H1 (cell line): ENCODE results near the gene SHOX. TPM values are rescaled to one million over a fixed set of nuclear protein-coding genes. Genes with fewer than 3 reads are reported as not detected.

Experiments used
- CTCF ChIA-PET: fragments of 300-600 bp; sonication (Branson Sonifier 250); formaldehyde crosslinking; loops from one replicate; lab custom pipeline; 2021; ENCODE audit not compliant: partially characterized antibody; lab: Charles Lee
- POLR2A ChIA-PET: fragments of 300-600 bp; sonication (Branson Sonifier 250); formaldehyde crosslinking; loops from one replicate; lab custom pipeline; 2021; ENCODE audit warnings: inconsistent platforms; ENCODE audit not compliant: partially characterized antibody; lab: Charles Lee
- DNase-seq, 2 experiments: peaks; one replicate each; pipeline versions ENCODE4 v3.0.0 to v3.0.0-alpha.2; 2010 to 2022; ENCODE audit warnings: low spot score in 2 of 2, low read depth in 1 of 2, mixed read lengths in 1 of 2
- FAIRE-seq: peaks from 2 replicates; lab custom pipeline; 2011; peaks lifted over from hg19 to GRCh38; lab: Jason Lieb, UNC
- H2AFZ ChIP-seq: 2 replicates; pipeline ENCODE4 v1.8.1; 2012; ENCODE audit warnings: low read length, inconsistent platforms
- H2AK5ac ChIP-seq: 2 replicates; pipeline ENCODE4 v1.6.1; 2013; ENCODE audit warnings: low read depth, low read length
- H2BK120ac ChIP-seq: replicated peaks from 2 replicates; pipeline ENCODE3; 2013; ENCODE audit warnings: low read depth, low read length, inconsistent platforms
- H2BK12ac ChIP-seq: 2 replicates; pipeline ENCODE4 v1.6.1; 2013; ENCODE audit warnings: low read depth, low read length
- H2BK15ac ChIP-seq: 2 replicates; pipeline ENCODE4 v1.6.1; 2013; ENCODE audit warnings: low read length
- H2BK20ac ChIP-seq: 2 replicates; pipeline ENCODE4 v1.6.1; 2013; ENCODE audit warnings: low read length
- H2BK5ac ChIP-seq: 2 replicates; pipeline ENCODE4 v1.6.1; 2013; ENCODE audit warnings: low read depth, low read length
- H3K14ac ChIP-seq: 2 replicates; pipeline ENCODE4 v1.6.1; 2013; ENCODE audit warnings: inconsistent platforms; ENCODE audit not compliant: insufficient read length
- H3K18ac ChIP-seq: 2 replicates; pipeline ENCODE4 v1.6.1; 2013; ENCODE audit warnings: low read length; ENCODE audit errors: extremely low read depth
- H3K23ac ChIP-seq: 2 replicates; pipeline ENCODE4 v1.6.1; 2013; ENCODE audit warnings: inconsistent platforms; ENCODE audit not compliant: insufficient read length
- H3K23me2 ChIP-seq: 2 replicates; pipeline ENCODE4 v1.6.1; 2013; ENCODE audit warnings: low read depth, low read length
- H3K27ac ChIP-seq: 2 replicates; pipeline ENCODE4 v1.6.1; 2011; ENCODE audit warnings: low read depth, low read length, inconsistent platforms
- H3K27me3 ChIP-seq, 4 experiments: replicated peaks in 1 of 4; 1 replicate in 1 of 4; 2 replicates in 3 of 4; pipeline versions ENCODE4 v1.6.1 to v1.8.1; 2011 to 2013; ENCODE audit warnings: low read length in 3 of 4, mild to moderate bottlenecking in 3 of 4, inconsistent platforms in 2 of 4, mixed read lengths in 2 of 4, moderate library complexity in 1 of 4; ENCODE audit not compliant: control insufficient read depth in 3 of 4, insufficient read depth in 3 of 4; ENCODE audit errors: extremely low read depth in 1 of 4
- H3K36me3 ChIP-seq, 4 experiments: 2 replicates each; pipeline versions ENCODE4 v1.6.1 to v1.8.1; 2011 to 2013; ENCODE audit warnings: mild to moderate bottlenecking in 4 of 4, low read length in 3 of 4, moderate library complexity in 2 of 4, control low read depth in 1 of 4, inconsistent platforms in 1 of 4; ENCODE audit not compliant: insufficient read depth in 4 of 4, control insufficient read depth in 2 of 4
- H3K4ac ChIP-seq: replicated peaks from 2 replicates; pipeline ENCODE3; 2013; ENCODE audit warnings: low read length, low read depth, mixed read lengths, inconsistent platforms; ENCODE audit not compliant: insufficient read length
- H3K4me1 ChIP-seq, 4 experiments: replicated peaks in 1 of 4; 1 replicate in 1 of 4; 2 replicates in 3 of 4; pipeline versions ENCODE4 v1.6.1 to v1.8.1; 2011 to 2013; ENCODE audit warnings: low read length in 3 of 4, inconsistent platforms in 2 of 4, mixed read lengths in 1 of 4; ENCODE audit not compliant: insufficient read depth in 4 of 4, control insufficient read depth in 3 of 4
- H3K4me2 ChIP-seq, 2 experiments: 2 replicates each; pipeline versions ENCODE4 v1.6.1 to v1.8.1; 2011 to 2013; ENCODE audit warnings: low read depth in 2 of 2, low read length in 2 of 2, control low read depth in 1 of 2, inconsistent platforms in 1 of 2, mild to moderate bottlenecking in 1 of 2; ENCODE audit not compliant: insufficient read depth in 1 of 2
- H3K4me3 ChIP-seq, 4 experiments: fragments of 200-600, 300-600 bp in 1 of 4; sonication (generic), shearing (Covaris generic), sonication (Bioruptor Twin) in 1 of 4; 2 replicates each; pipeline versions ENCODE4 v1.5.1 to v1.8.1; 2011 to 2016; ENCODE audit warnings: low read length in 4 of 4, low read depth in 3 of 4, control low read depth in 2 of 4, inconsistent platforms in 2 of 4, mild to moderate bottlenecking in 2 of 4, mixed read lengths in 1 of 4, moderate library complexity in 1 of 4; ENCODE audit not compliant: insufficient read depth in 2 of 4; ENCODE audit errors: extremely low read depth in 1 of 4
- H3K56ac ChIP-seq: replicated peaks from 2 replicates; pipeline ENCODE3; 2013; ENCODE audit warnings: low read depth, mild to moderate bottlenecking, mixed read lengths, low read length, inconsistent platforms; ENCODE audit not compliant: insufficient read length
- H3K79me1 ChIP-seq: 2 replicates; pipeline ENCODE4 v1.6.1; 2013; ENCODE audit warnings: low read depth, low read length, control low read depth
- H3K79me2 ChIP-seq, 2 experiments: 2 replicates each; pipeline versions ENCODE4 v1.6.1 to v1.8.1; 2012 to 2013; ENCODE audit warnings: low read length in 2 of 2, mild to moderate bottlenecking in 2 of 2, inconsistent platforms in 1 of 2; ENCODE audit not compliant: insufficient read depth in 2 of 2, control insufficient read depth in 1 of 2
- H3K9ac ChIP-seq, 4 experiments: replicated peaks in 1 of 4; 1 replicate in 1 of 4; 2 replicates in 3 of 4; pipeline versions ENCODE4 v1.6.1 to v1.8.1; 2011 to 2013; ENCODE audit warnings: low read depth in 3 of 4, low read length in 3 of 4, control low read depth in 2 of 4, mild to moderate bottlenecking in 2 of 4, moderate library complexity in 2 of 4, inconsistent platforms in 1 of 4; ENCODE audit errors: extremely low read depth in 1 of 4
- H3K9me3 ChIP-seq, 2 experiments: 2 replicates each; pipeline versions ENCODE4 v1.6.1 to v1.8.1; 2012 to 2013; ENCODE audit warnings: mild to moderate bottlenecking in 2 of 2, moderate library complexity in 2 of 2, control low read depth in 1 of 2, inconsistent platforms in 1 of 2, low read depth in 1 of 2, low read length in 1 of 2, mixed read lengths in 1 of 2; ENCODE audit not compliant: insufficient read depth in 2 of 2
- H4K20me1 ChIP-seq, 2 experiments: replicated peaks in 1 of 2; 2 replicates each; pipeline versions ENCODE3 to v1.8.1; 2011 to 2013; ENCODE audit warnings: inconsistent platforms in 2 of 2, low read length in 2 of 2, mild to moderate bottlenecking in 1 of 2; ENCODE audit not compliant: insufficient read depth in 2 of 2, control insufficient read depth in 1 of 2
- H4K5ac ChIP-seq: 2 replicates; pipeline ENCODE4 v1.6.1; 2013; ENCODE audit warnings: low read length, low read depth, mixed read lengths, inconsistent platforms; ENCODE audit not compliant: insufficient read length
- H4K8ac ChIP-seq: 2 replicates; pipeline ENCODE4 v1.8.0; 2013; ENCODE audit warnings: mild to moderate bottlenecking, moderate library complexity, low read length, inconsistent platforms; ENCODE audit not compliant: insufficient read depth; ENCODE audit errors: extremely low read depth
- H4K91ac ChIP-seq: replicated peaks from 2 replicates; pipeline ENCODE3; 2013; ENCODE audit warnings: low read length, mixed read lengths, inconsistent platforms; ENCODE audit not compliant: insufficient read length
- CTBP2 ChIP-seq: IDR thresholded peaks from 2 replicates; pipeline ENCODE4 v1.7.0; 2011; ENCODE audit warnings: borderline replicate concordance, mild to moderate bottlenecking, moderate library complexity, mixed read lengths, low read length; ENCODE audit not compliant: insufficient read depth, insufficient read length
- EZH2 ChIP-seq: fragments of 200-600 bp; sonication (generic); IDR thresholded peaks from 2 replicates; pipeline ENCODE4 v1.7.1; 2012; ENCODE audit warnings: low read depth, mild to moderate bottlenecking, moderate library complexity, low read length, inconsistent platforms; ENCODE audit not compliant: severe bottlenecking
- JUN ChIP-seq: IDR thresholded peaks from 2 replicates; pipeline ENCODE4 v1.6.1; 2011; ENCODE audit warnings: low read depth, mild to moderate bottlenecking, improper control_type of control experiment, low read length
- RNF2 ChIP-seq: fragments of 200-900, 300-1000 bp; sonication (generic); IDR thresholded peaks from 2 replicates; pipeline ENCODE4 v1.7.1; 2016; ENCODE audit warnings: borderline replicate concordance, low read depth, mild to moderate bottlenecking, antibody characterized with exemption, low read length; ENCODE audit not compliant: poor library complexity, severe bottlenecking; ENCODE audit errors: missing control alignments
- SUZ12 ChIP-seq: fragments of 200-600 bp; sonication (generic); IDR thresholded peaks from 2 replicates; pipeline ENCODE4 v1.6.1; 2012; ENCODE audit warnings: mild to moderate bottlenecking, inconsistent platforms, low read length, moderate library complexity, mixed read lengths
- WGBS, 2 experiments: shearing (Covaris generic) in 1 of 2; methylation state at CpG; one replicate each; pipeline versions ENCODE4 v1.1.6 to v1.1.7; 2013 to 2015; ENCODE audit warnings: low lambda C conversion rate in 2 of 2, mixed read lengths in 2 of 2, inconsistent platforms in 1 of 2, low coverage in 1 of 2, missing lambda C conversion rate in 1 of 2; ENCODE audit not compliant: insufficient replicate concordance in 2 of 2, insufficient coverage in 1 of 2, insufficient read length in 1 of 2; ENCODE audit errors: extremely low coverage in 1 of 2, missing lambda C conversion rate in 1 of 2; 5-methylcytosine and 5-hydroxymethylcytosine counted together
- polyA plus RNA-seq, 7 experiments: library from polyadenylated mRNA; depleted of rRNA in 3 of 7; stranded (reverse) in 5 of 7; unstranded in 2 of 7; fragments of >200 nt in 5 of 7; fragments of 200-250 nt in 2 of 7; gene quantifications; 1 replicate in 5 of 7; 2 replicates in 1 of 7; 4 replicates in 1 of 7; pipeline versions ENCODE4 v1.2.1 to v1.2.3, GENCODE V29; 2011 to 2013; ENCODE audit warnings: missing spikeins in 2 of 7, mixed read lengths in 2 of 7
- total RNA-seq: library from RNA; stranded (reverse); fragmentation: NEBNext Ultra II Directional; extraction: Animal tissue kit (Norgen Biotek cat#: 25700); gene quantifications from 2 replicates; pipeline ENCODE4 v1.2.1, GENCODE V29; 2021

The SHOX gene
- total and polyA plus RNA-seq, 2 of the 8 experiments (the other 6 are each of a cell fraction or from before 2014, with no cell fraction given) = 0.05 to 0.15 TPM

- FAIRE-seq (no peak), DNase-seq (peak in 1 of 2 experiments; percentile 60)
- H3K4ac ChIP-seq = no peak overlapping the region
- ChIA-PET POLR2A (no interaction called here), CTCF (no interaction called here)
- no peak overlapping the region for H4K8ac ChIP-seq
- H3K14ac ChIP-seq = no peak overlapping the region
- H4K5ac ChIP-seq = no peak overlapping the region
- peak overlapping the region; percentile 0 to 46 (median 20); a peak in 6 of 8 replicates for H3K4me3 ChIP-seq
- no peak overlapping the region for H2BK12ac ChIP-seq
- H3K23me2 ChIP-seq = peaks cover 7% of the 10 kb centered on the region; the same call in 1 of the 2 replicates
- H4K91ac ChIP-seq = no peak overlapping the region
- no peaks in the 10 kb centered on the region for H3K9me3 ChIP-seq
- H4K20me1 ChIP-seq = no peaks in the 10 kb centered on the region
- peak overlapping the region; percentile 81; the same call in 1 of the 2 replicates for H2BK15ac ChIP-seq
- TF ChIP-seq EZH2 (peak; percentile 99), RNF2 (peak; percentile 97), SUZ12 (peak; percentile 99), JUN (no peak), CTBP2 (peak; percentile 52)
- no peak overlapping the region for H2AK5ac ChIP-seq
- no peak overlapping the region for H2BK120ac ChIP-seq
- no peak overlapping the region for H3K27ac ChIP-seq
- no peaks in the 10 kb centered on the region for H3K79me1 ChIP-seq
- 5% methylated on average over 26 of the region's 48 CpGs; no CpG with 5 or more reads in 1 of the 2 experiments for WGBS, 2 experiments
- no peak overlapping the region for H3K9ac ChIP-seq
- H2AFZ ChIP-seq = no peak overlapping the region
- H3K18ac ChIP-seq = peak overlapping the region; percentile 51; the same call in 1 of the 2 replicates
- H3K4me1 ChIP-seq = peaks cover 0 to 22% (median 14%) of the 10 kb centered on the region in 4 experiments; a peak in 6 of 7 replicates
- peak overlapping the region; percentile 58 to 65 for H3K4me2 ChIP-seq
- H3K27me3 ChIP-seq = peaks cover 55 to 79% (median 74%) of the 10 kb centered on the region in 4 experiments
- H3K23ac ChIP-seq = no peak overlapping the region
- no peaks in the 10 kb centered on the region for H3K79me2 ChIP-seq
- no peaks in the 10 kb centered on the region; a peak in 1 of 8 replicates for H3K36me3 ChIP-seq
- no peak overlapping the region for H3K56ac ChIP-seq
- no peak overlapping the region for H2BK5ac ChIP-seq
- H2BK20ac ChIP-seq = no peak overlapping the region
Observed at GRCh38 chrX:619812-620531, 10.6 kb upstream of the SHOX start.
